NCI-H510A (cell line): Measurements from ENCODE around the gene TSPAN5.

Experiments
- DNase-seq: peaks from one replicate; lab custom pipeline; 2025; lab: John Stamatoyannopoulos, UW

The TSPAN5 gene

GRCh38 chr4:98617358-98618047 lies 40.9 kb downstream of the TSPAN5 start:
- no peak for DNase-seq

DNA sequence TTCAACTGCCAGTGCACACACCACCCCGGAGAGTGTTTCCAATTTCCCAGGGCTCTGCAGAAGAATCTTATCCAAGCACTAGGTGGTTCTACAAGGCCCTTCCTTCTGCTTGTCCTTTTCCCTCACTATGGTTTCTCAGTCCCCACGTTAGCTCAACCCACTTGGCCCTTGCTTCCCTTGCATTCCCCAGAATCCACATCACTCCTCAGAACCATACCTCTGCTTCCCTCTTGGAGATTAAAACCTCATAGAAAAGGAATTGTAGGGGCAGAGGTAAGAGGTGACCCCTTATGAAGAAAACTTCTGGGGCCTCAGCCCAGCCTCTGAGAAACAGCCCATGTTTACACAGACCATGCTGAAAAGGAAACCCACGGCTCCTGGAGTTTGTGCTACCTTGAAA lies 42.4 kb downstream of the TSPAN5 start:
- no peak for DNase-seq

DNA sequence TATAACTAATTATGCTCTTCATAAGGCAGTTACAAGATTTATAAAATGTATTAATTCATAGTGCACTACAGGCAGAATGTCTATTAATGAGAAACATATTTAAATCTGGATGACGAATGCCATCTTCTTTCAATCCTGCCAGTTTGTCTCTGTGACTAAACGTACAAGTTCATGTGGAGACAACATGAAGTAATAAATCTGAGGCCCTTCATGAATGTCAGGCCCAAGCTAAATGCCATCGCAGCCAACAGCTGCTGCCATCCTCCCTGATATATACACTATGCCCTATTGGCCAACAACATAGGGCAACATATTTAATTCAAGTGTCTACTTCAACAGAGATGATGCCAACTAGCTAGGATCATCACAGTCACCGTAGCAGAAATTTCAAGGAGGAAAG lies 43.7 kb downstream of the TSPAN5 start:
- DNase-seq = no peak

DNA sequence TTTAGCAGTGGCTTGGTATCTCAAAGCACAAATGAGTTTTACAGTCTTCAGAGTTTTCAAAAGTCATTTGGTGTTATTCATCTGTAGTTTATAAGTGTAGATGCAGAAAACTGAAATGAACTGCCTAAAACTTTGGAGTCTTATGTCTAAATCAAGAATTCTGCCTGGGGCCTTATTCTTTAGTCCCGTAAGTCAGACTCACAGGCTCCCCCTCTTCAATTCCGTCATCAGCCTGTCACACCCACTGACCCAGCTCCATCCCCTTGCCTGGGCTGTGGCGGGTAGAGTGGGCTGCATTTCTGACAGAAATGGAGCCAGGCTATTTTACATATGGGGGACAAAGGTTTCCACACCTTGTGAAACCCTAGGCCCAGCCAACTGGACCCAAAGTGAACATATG lies 44.3 kb downstream of the TSPAN5 start:
- no peak for DNase-seq

DNA sequence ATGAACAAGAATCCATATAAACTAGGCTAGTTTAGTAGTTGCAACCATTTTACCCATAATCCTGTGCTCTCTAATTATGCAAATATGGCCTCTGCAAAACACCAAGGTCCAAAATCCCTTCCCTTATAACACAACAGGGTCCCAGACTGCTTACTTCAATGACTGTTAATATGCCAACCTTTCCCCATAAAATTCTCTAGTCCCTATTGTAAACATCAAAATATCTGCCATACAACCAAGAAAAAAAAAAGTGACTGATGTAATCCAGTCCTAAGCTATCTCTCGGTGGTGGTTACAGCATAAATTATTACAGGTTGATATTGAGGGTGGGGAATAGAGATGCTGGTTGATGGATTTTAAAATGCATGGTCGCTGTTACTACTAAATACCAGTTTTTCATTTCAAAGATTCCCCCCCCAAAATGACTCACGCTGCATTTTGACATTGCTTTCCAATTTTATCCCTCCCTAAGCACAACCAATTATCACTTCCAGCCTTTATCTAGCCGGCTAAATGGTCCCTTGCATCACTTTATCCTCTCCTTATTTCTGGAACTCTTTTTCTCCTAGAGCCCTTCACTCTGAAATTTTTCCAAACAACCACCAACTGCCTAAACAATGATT lies 44.8 kb downstream of the TSPAN5 start:
- DNase-seq = no peak

DNA sequence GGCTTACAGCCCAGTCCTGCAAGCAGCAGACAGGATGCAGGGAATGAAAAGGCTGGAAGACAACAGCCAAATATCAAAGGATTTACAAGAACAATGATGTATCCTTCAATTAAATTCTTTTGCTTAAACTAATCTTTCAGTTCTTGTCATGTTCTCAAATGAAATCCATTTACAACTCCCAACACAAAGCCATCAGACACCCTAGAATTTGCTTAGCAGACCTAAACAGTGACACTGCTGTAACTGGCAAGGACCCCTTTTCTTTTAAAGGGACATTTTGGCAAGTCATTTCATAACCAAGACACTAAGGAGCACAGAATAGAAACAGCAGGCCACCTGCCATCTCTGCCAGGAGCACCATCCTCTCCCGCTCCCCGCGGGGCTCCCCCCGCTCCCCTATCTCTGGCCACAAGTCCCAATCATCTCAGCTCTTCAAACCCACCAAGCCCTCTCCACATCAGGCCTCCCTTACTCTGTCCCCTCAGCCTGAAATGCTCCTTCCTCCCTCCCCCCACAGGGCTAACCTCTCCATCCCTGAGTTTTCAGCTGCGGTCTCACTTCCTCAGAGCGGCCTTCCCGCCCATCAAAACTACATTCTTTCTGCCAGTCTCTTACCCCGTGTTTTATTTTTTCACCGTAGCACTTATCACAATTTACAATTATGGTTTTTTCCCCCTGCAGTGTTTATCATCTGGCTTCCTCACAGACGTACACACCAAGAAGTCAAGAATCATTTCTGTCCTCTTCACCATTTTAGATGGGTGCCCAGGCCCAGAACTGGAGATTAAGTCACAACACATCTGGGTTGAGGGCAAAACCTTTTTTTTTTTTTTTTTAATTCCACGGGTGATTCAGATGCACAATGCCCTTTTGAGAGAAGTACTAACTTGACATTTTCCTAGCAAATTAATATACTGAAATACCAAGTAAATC lies 45.8 kb downstream of the TSPAN5 start:
- no peak for DNase-seq

DNA sequence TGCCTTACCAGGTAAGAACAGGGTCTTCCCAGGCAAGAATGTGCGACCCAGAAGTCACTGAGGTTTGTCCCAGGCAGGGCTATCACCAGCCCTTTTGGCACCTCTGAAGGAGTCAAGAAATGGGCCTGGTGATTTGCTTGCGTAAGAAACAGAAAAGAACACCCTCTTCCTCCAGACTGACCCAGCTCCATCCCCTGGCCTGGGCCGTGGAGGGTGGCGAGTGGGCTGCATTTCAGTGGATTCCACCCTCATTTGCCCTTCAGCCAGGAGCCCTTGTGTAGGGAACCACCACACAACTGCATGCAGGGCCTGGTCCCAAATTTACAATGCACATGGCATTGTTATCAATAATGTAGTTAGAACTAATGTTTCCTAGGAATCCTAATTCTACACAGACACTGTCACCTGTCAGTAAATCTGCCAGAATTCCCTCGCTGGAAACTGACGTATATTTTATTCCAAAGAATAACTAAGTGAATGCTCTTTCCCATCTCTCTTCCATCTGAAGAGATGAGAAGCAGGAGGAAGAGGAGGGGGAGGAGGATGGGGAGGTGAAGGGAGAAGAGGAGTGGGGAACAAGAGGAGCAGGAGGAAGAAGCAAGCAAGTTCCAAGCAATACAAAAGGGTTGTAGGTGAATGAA lies 46.6 kb downstream of the TSPAN5 start:
- no peak for DNase-seq

DNA sequence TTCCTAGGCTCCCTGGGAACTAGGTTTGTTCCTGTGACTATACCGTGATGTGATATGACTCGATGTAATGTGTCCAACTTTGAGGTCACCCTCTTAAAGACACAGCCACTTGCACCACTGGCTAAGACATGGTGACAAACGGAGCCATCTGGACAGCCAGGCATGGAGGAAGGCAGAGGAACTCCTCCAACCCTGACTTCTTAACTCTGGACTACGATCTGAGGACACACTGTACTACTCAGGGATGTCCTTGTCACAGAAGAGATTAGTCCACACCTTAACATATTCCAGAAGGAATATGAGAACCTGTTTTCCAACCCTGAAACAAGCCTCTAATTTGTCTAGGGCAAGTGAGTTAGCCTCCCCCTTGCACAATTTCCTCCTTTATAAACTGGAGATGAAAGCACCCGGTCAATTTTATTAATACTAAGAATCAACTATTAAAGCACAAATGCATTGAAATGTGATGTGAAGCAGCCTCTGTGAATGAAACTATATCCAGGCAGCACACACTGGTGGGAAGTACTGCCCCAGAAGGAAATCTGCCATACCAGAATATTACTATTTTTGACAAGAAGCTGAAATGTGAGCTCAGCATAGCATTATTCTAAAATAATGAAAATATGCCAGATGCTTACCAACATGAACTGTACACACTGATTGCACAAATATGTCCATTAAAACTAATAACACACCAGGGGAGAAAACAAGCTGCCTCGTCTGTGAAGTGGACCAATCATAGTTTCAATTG lies 47.3 kb downstream of the TSPAN5 start:
- DNase-seq = no peak

DNA sequence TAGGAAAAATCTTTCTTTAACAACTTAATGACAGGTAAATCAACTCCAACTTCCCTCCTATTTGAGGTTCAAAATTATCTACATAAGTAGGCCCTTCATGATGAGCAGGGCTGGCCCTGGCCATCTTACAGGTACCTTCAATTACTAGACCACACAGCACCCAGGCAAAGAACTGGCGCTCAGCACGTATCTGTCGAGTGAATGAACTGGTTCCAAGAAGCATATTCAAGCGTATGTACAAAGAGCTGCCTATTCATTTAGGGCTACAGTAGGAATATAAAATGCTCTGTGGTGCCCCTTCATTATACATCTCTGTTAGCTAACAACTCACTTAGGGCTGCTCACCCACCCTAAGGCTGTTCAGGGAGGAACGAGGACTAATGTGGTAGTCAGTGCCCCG lies 48.0 kb downstream of the TSPAN5 start:
- no peak for DNase-seq

DNA sequence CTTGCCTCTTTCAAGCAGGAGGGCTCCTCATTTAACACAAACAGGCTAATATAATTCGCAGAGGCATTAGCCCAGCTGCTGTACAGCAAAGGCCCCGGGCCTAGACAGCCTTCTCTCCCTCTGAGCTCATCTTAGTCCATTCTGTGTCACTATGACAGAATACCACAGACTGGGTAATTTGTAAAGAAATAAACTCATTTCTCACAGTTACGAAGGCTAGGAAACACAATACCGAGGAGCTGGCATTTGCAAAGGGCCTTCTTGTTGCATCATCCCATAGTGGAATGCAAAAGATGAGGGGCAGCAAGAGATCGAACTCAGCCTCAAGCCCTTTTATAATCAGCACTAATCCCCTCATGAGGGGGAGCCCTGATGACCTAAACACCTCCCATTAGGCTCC lies 48.5 kb downstream of the TSPAN5 start:
- DNase-seq = no peak

DNA sequence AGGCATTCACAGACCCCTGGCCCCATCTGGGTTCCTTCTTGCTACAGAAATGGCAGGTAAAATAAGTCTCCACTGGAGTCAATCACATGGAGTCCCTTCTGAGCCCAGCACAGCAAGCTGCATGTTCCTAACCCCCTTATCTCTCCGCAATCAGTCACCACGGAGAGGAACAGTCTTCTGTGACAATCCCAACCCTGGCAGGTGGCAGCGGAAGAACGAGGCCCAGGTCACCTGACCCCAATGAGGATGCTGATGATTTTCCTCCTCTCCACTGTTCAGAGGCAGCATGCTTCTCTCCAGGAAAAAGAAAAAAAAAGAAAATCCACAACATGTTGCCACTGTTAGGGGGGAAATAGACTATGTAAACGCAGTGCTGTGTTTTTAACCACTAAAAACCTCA lies 50.1 kb downstream of the TSPAN5 start:
- no peak for DNase-seq

- DNase-seq = no peak
These were observed 51.5 kb downstream of the TSPAN5 start for GRCh38 chr4:98606894-98607293.

DNA sequence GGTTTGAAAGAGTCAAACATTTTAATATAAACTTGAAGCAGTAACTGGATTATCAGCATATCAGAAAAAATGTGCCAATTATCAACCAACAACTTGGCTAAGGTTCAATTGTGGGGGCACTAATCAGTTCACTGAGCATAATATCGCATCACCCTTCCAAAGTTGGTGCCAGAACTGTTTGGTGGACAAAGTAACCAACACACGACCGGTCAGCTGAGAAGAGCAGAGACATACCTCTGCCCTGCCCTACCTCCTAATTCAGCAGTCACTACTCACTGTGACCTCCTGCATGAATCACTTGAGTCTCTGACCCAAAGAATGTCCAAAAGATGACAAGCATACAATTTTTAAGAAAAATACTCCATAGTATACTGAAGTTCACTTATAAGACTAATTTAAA lies 53.2 kb downstream of the TSPAN5 start:
- DNase-seq = no peak

DNA sequence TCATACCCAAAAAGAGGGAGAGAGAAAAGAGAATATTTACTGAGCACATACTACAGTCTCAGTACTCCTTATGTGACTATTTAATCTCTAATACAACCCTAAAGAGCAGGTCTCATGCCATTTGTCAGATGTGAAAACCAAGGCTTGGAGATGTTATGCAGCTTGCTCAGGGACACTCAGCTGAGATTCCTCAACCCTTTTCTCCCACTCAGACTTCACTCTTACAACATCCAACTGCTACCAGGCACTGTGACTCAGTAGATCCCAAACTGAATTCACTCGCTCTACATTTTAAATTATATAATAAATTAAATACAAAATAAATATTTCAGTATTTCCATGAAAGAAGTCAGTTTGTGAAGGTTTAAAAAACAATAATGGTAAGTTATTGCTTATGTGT lies 53.7 kb downstream of the TSPAN5 start:
- no peak for DNase-seq

DNA sequence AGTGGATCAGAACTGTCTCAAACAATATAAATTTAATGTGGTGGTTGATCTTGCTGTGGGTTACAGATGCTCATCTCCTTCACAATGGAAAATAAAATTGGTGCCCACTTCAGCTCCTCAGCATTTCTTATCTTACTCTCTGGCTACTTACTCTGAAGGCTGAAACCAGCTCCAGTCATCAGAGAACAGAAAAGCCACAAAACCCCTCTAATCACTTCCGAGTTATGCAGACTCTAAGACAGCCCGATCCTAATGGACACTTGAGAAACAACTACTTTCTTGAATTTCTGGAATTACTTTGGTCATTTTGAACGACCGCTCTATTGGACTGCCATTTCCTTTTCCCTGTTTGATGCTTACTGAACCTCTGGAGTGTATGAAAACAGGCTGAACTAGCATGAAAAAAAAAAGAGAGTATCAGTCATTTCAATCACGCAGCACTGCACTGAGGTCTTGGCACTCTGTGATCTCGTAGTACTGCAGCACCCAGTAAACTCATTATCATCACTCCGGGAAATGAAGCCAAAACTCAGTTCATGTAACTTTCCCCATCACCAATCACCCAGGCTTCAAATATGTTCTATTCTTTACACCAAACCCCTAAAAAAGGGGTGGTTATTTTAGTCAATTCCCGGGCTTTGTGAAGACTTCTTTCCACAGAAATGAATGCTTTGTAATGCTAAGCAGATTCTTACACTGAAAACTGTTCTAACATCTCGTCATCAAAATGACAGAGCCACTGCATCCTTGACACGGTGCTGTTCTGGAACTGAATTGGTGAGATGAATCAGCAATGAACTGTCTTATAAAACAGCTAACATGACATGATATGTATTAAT lies 54.5 kb downstream of the TSPAN5 start:
- DNase-seq = no peak

DNA sequence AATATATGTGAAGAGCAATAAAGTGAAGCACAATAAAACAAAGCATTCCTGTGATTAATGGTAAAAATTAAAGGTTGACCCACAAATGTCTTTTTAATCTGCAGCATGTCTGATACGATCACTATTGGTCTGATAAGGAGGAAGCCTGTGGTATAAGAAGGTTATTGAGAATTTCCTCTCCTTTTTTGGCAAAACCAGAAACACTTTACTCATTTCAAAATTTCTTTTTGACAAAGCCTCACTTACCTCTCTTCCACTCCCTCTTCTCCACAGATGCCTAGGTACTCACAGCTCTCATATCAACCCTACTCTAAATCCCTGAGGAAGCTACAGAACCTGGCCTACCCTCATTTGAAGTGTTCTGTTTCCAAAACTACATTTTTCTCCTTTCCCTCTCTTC lies 56.1 kb downstream of the TSPAN5 start:
- DNase-seq = no peak

- DNase-seq = no peak
These were observed 56.7 kb downstream of the TSPAN5 start for GRCh38 chr4:98601708-98602107.

- DNase-seq = no peak
These were observed 58.7 kb downstream of the TSPAN5 start for GRCh38 chr4:98599617-98600205.

DNA sequence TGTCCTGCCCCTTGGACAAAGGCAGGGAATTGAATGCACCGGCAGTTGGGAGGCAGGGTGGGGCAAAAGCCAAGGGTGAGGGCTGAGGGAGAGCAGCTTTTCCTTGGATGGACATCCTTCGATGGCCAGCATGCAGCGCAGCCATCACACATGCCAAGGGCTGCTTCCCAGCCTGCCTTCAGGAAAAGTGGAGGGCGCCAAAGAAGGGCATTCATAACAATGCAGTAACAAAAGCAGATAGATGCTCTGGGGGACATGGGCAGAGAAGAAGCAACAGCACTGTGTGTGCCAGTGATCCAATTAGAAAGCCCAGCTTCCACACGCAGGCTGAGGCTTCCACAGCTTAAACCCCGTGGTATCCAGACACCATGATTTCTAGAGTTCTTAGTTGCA lies 71.5 kb downstream of the TSPAN5 start:
- DNase-seq = no peak

DNA sequence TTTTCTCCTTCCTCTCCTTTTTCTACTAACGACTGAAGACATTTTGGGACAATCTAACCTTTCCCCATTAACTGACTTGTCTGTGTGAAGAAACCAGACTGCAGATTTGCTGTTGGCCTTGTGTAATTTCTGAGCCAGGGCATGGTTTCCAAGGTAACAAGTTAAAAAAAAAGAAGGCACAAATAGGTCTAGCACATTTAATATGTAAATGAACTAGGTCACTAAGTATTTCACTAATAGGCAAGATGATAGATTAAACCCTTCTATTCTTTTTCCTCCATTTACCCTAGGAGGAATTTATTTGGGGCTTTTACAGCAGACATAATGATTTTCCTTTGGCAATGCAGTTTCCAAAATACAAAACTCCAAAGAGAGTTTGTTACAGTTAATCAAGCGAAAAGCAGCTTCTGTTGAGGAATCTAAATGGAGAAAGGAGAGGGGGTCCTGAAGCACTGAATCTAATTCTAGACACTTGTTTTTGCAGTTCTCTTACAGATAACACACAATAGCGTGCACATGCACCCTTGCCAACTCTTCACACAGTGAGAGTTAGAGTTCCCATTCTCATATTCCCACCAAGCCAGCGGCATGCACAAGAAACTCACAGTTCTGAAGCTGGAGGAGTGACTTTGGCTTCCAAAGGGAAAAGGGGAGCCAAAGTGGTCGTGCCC lies 72.0 kb downstream of the TSPAN5 start:
- DNase-seq = no peak
